Progenitor cell of endocrine pancreas (in vitro differentiated cells): ENCODE measurements around the gene AMH. TPM values are rescaled to one million over a fixed set of nuclear protein-coding genes. Genes with fewer than 3 reads are reported as not detected.

Experiments
- DNase-seq: peaks from one replicate; pipeline ENCODE4 v3.0.0; 2021; ENCODE audit warnings: low spot score; ENCODE audit not compliant: unreplicated experiment
- H3K27ac Mint-ChIP-seq: 2 replicates; pipeline ENCODE4 v1.8.0; 2021; ENCODE audit warnings: mild to moderate bottlenecking, moderate library complexity, mixed read lengths
- H3K27me3 Mint-ChIP-seq: 2 replicates; pipeline ENCODE4 v1.8.0; 2021; ENCODE audit warnings: mixed read lengths
- H3K36me3 Mint-ChIP-seq: 2 replicates; pipeline ENCODE4 v1.8.0; 2022; ENCODE audit warnings: mixed read lengths; ENCODE audit not compliant: insufficient read depth
- H3K4me1 Mint-ChIP-seq: 2 replicates; pipeline ENCODE4 v1.8.0; 2021; ENCODE audit warnings: low read depth, mixed read lengths
- H3K4me3 Mint-ChIP-seq: 2 replicates; pipeline ENCODE4 v1.8.0; 2021; ENCODE audit warnings: low read depth, mild to moderate bottlenecking, moderate library complexity, mixed read lengths
- H3K9me3 Mint-ChIP-seq: 2 replicates; pipeline ENCODE4 v1.8.0; 2021; ENCODE audit warnings: low read depth, mixed read lengths
- total RNA-seq: library from RNA; stranded (reverse); gene quantifications from 2 replicates; pipeline ENCODE4 v1.2.1, GENCODE V29; 2021
- TF ChIP-seq, protein P1 (sequence below): fragments of 200-600 bp; sonication (generic); IDR thresholded peaks from one replicate; pipeline ENCODE4 v1.5.0; 2021; ENCODE audit warnings: antibody characterized with exemption, mild to moderate bottlenecking; ENCODE audit not compliant: unreplicated experiment

The AMH gene
- total RNA-seq, 1 donor from 2014 or later: 58.4 TPM

DNA sequence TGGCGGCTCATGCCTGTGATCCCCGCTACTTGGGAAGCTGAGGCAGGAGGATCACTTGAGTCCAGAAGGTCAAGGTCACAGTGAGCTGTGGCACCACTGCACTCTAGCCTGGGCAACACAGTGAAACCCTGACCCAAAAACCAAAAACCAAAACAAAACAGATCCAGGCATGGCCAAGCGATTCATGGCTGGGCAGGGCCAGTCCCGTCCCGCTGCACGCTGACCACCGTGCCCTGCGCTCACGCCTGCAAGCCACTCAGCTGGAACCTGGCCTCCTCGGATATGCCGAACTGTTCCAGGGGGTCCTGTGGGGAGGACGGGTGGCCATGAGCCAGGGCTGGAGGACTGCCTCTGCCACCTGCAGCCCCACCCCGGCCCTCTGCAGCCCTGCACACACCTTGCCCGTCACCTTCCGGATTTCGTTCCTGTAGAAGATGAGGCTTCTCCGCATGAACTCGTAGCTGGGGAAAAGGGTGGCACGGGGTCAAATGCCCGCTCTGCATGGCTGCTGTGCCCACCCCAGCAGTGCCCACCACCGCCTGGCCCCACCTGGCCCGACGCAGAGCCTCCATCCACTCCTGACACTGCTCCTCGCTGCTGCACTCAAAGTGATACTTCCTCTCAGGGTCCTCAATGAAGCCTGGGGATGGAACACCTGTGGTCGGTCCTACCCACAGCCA is 15.4 kb upstream of the AMH start:
- DNase-seq: no peak
- Mint-ChIP-seq H3K36me3 (peaks cover 8% of the 10 kb centered on the region), H3K4me3 (peak overlapping the region; percentile 95)

DNA sequence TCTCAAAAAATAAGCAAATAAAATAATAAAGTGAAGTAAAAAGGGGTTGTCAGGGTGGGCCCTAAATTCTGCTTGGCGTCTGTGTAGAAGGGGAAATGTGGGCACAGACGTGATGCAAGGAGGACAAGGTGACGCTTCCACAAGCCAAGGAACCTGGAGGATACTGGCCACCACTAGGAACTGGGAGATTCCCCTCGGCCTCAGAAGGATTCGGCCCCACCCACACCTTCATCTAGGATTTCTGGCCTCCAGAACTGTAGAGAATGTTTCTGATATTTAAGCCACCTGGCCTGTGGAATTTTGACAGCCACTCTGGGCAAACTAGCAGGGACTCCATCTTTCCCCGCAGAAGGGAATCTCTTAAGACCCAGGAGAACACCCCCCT is 14.1 kb upstream of the AMH start:
- no peak for DNase-seq
- peaks cover 10% of the 10 kb centered on the region for H3K36me3 Mint-ChIP-seq
- H3K27me3 Mint-ChIP-seq: no peaks in the 10 kb centered on the region
- H3K4me3 Mint-ChIP-seq: peak overlapping the region; percentile 95
- TF ChIP-seq, protein P1, sequence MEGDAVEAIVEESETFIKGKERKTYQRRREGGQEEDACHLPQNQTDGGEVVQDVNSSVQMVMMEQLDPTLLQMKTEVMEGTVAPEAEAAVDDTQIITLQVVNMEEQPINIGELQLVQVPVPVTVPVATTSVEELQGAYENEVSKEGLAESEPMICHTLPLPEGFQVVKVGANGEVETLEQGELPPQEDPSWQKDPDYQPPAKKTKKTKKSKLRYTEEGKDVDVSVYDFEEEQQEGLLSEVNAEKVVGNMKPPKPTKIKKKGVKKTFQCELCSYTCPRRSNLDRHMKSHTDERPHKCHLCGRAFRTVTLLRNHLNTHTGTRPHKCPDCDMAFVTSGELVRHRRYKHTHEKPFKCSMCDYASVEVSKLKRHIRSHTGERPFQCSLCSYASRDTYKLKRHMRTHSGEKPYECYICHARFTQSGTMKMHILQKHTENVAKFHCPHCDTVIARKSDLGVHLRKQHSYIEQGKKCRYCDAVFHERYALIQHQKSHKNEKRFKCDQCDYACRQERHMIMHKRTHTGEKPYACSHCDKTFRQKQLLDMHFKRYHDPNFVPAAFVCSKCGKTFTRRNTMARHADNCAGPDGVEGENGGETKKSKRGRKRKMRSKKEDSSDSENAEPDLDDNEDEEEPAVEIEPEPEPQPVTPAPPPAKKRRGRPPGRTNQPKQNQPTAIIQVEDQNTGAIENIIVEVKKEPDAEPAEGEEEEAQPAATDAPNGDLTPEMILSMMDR: no peak
- H3K27ac Mint-ChIP-seq: peak overlapping the region; percentile 97
- H3K9me3 Mint-ChIP-seq: no peaks in the 10 kb centered on the region
- H3K4me1 Mint-ChIP-seq: peaks cover 30% of the 10 kb centered on the region

More for the DNA sequence above, 15.4 kb upstream of the AMH start:
- TF ChIP-seq, protein P1: no peak
- Mint-ChIP-seq H3K9me3 (no peaks in the 10 kb centered on the region), H3K27ac (no peak overlapping the region), H3K4me1 (peaks cover 23% of the 10 kb centered on the region), H3K27me3 (no peaks in the 10 kb centered on the region)

DNA sequence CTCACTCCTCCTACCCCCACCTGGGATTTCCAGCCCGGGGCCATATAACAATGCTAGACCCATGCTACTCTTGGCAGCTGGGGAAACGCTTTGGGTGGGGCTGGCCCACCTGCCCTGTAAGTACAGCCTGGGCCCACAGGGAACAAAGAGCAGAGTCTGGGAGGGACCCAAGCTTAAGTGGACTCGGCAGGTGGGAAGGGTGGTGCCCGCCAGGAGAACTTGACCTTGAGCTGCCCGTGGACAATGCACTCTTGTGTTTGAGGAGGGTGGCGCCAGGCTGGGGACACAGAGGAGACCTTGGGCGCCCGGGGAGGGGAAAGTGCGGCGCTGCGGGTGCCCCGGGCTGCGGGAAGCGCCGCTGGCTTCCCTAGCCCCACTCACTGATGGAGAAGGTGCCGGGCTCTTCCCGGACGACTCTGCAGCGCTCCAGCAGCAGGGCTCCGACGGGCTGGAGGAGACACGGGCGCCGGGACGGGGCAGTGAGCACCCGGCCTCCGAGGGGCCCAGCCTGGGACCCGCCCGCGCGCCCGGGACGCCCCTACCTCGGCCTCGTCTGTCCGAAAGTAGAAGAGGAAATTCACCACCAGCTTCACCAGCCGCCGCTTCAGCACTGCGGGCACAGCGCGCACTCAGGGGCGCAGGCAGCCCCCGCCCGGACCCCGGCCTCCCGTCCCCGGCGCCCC is 13.6 kb upstream of the AMH start:
- DNase-seq: peak; percentile 31
- H3K4me3 Mint-ChIP-seq: peak overlapping the region; percentile 95
- H3K27ac Mint-ChIP-seq: peak overlapping the region; percentile 97
- TF ChIP-seq, protein P1: no peak
- H3K4me1 Mint-ChIP-seq: peaks cover 33% of the 10 kb centered on the region
- H3K27me3 Mint-ChIP-seq: no peaks in the 10 kb centered on the region
- peaks cover 9% of the 10 kb centered on the region for H3K36me3 Mint-ChIP-seq
- H3K9me3 Mint-ChIP-seq: no peaks in the 10 kb centered on the region

GRCh38 chr19:2236064-2236313 is 13.1 kb upstream of the AMH start:
- H3K27me3 Mint-ChIP-seq: no peaks in the 10 kb centered on the region
- peaks cover 38% of the 10 kb centered on the region for H3K4me1 Mint-ChIP-seq
- H3K4me3 Mint-ChIP-seq: peak overlapping the region; percentile 95
- TF ChIP-seq, protein P1: no peak
- DNase-seq: no peak
- no peaks in the 10 kb centered on the region for H3K9me3 Mint-ChIP-seq
- peak overlapping the region; percentile 99 for H3K27ac Mint-ChIP-seq
- H3K36me3 Mint-ChIP-seq: peaks cover 9% of the 10 kb centered on the region

DNA sequence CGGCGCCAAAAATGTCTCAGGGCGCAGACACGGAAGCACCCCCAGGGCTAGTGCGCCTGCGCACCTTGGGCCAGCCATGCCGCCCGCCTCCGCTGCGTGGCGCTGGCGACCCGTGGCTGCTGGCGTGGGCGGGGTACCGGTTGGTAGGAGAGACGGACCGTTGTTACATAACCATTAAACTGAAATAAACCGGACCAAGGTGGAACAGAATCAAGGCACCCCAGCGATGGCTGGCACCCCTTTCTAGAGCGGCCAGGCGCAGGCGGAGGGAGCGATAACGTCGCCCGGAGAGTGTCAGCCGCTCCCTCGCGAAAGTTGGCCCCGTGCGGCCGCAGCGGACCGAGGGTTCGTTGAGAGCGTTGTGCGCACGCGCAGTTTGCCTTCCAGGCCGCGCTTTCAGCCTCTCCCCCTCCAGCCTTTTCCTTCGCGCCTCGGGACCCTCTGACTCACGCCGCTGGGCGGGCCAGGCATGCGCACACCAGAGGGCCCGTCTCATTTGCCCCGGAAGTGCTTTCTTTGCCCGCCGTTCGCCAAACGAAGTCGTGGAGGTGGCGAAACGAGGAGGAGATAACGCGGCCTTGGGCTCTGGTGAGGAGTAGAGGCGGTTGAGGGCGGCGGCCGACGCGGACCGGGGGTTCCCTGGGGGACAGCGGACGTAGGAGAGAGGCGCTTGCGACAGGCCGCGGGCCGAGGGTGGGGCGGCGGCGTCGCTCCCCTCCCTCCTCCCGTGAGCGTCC is 12.6 kb upstream of the AMH start, which contains the start of the genes PLEKHJ1 and SF3A2:
Gene PLEKHJ1 (minus strand): TSS at position 16 of the 737 bp plus-strand sequence. CDS start 81 bp downstream, outside the sequence.
Gene SF3A2 (plus strand): TSS at position 511 of the 737 bp plus-strand sequence. CDS start 6,595 bp downstream, outside the sequence.
- H3K9me3 Mint-ChIP-seq: no peaks in the 10 kb centered on the region
- H3K27me3 Mint-ChIP-seq: no peaks in the 10 kb centered on the region
- TF ChIP-seq, protein P1: peak; percentile 94
- peak within 1 kb of the TSS; percentile 95 for H3K4me3 Mint-ChIP-seq
- peak within 1 kb of the TSS; percentile 99 for H3K27ac Mint-ChIP-seq
- H3K4me1 Mint-ChIP-seq: peaks cover 38% of the 10 kb centered on the region
- peaks cover 9% of the 10 kb centered on the region for H3K36me3 Mint-ChIP-seq
- DNase-seq: peak; percentile 97
